ENCODE measurements around the gene MAPK10. TPM values are rescaled to one million over a fixed set of nuclear protein-coding genes. Genes with fewer than 3 reads are reported as not detected.

The MAPK10 gene
- polyA plus RNA-seq, 1 donor (not counting 4 experiments of a cell fraction or from before 2014, with no cell fraction given): 8.2 TPM

DNA sequence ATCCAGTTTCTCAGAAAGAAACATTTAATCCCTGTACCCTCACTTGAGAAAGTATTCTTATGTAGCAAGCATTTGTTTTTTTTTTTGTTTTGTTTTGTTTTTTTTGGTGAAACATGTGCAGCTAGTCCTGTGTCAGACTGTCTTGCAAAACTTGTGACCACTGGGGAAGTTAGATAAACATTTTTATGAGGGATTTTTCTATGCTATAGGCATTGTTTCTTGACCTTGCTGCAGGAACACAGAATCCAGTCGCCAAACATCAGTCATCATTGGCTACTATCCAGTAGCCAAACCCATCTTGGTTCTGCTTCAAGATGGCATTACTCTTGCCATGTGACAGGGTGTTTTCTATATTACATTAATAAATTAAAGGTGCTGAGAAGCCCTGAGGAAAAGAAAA, 7.7 kb upstream of the MAPK10 start:
- Histone ChIP-seq H3K4me2 (ENCODE audit: control insufficient read depth, extremely low read depth, insufficient read depth, low read depth, low read length) (no peak overlapping the region), H3K9me1 (ENCODE audit: control insufficient read depth, extremely low read depth, insufficient read depth, low read length) (no peaks in the 10 kb centered on the region), H3K4me3 (ENCODE audit: control insufficient read depth in 2 of 3, extremely low read depth in 1 of 3, insufficient read depth in 2 of 3, low read depth in 1 of 3, low read length in 3 of 3) (no peak overlapping the region), H3K4me1 (ENCODE audit: control insufficient read depth, extremely low read depth, insufficient read depth, low read length) (no peaks in the 10 kb centered on the region), H3K9ac (ENCODE audit: control insufficient read depth, extremely low read depth, insufficient read depth, low read length) (no peak overlapping the region), H4K20me1 (ENCODE audit: control insufficient read depth, extremely low read depth, insufficient read depth, low read length) (no peaks in the 10 kb centered on the region), H3K9me3 (ENCODE audit: control insufficient read depth, low read depth, low read length) (no peaks in the 10 kb centered on the region), H3K36me3 (ENCODE audit: control insufficient read depth in 2 of 2, extremely low read depth in 1 of 2, insufficient read depth in 2 of 2, low read length in 2 of 2) (no peaks in the 10 kb centered on the region), H2AFZ (ENCODE audit: control insufficient read depth, low read length) (no peak overlapping the region), H3K79me2 (ENCODE audit: control insufficient read depth, insufficient read depth, low read length) (no peaks in the 10 kb centered on the region), H3K27me3 (ENCODE audit: control insufficient read depth, extremely low read depth, insufficient read depth, low read length) (no peaks in the 10 kb centered on the region), H3K27ac (ENCODE audit: control insufficient read depth, insufficient read depth, low read length) (no peak overlapping the region)
- dilution Hi-C loops (cut with MboI; ENCODE audit: extremely low pct_ligation_motif_present, low sequenced_read_pairs): no loop called here
- FAIRE-seq (no peak), DNase-seq (ENCODE audit: low read depth, low spot score) (no peak)
- TF ChIP-seq, protein P1, sequence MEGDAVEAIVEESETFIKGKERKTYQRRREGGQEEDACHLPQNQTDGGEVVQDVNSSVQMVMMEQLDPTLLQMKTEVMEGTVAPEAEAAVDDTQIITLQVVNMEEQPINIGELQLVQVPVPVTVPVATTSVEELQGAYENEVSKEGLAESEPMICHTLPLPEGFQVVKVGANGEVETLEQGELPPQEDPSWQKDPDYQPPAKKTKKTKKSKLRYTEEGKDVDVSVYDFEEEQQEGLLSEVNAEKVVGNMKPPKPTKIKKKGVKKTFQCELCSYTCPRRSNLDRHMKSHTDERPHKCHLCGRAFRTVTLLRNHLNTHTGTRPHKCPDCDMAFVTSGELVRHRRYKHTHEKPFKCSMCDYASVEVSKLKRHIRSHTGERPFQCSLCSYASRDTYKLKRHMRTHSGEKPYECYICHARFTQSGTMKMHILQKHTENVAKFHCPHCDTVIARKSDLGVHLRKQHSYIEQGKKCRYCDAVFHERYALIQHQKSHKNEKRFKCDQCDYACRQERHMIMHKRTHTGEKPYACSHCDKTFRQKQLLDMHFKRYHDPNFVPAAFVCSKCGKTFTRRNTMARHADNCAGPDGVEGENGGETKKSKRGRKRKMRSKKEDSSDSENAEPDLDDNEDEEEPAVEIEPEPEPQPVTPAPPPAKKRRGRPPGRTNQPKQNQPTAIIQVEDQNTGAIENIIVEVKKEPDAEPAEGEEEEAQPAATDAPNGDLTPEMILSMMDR (optimal IDR thresholded peaks at IDR 0.05 in 1 of 3, IDR thresholded peaks at IDR 0.05 in 1 of 3, conservative IDR thresholded peaks at IDR 0.05 in 1 of 3; ENCODE audit: extremely low read depth in 1 of 3, insufficient read depth in 2 of 3, low read length in 3 of 3): no peak
- TF ChIP-seq EZH2 (IDR thresholded peaks at IDR 0.05; ENCODE audit: low read length): no peak

DNA sequence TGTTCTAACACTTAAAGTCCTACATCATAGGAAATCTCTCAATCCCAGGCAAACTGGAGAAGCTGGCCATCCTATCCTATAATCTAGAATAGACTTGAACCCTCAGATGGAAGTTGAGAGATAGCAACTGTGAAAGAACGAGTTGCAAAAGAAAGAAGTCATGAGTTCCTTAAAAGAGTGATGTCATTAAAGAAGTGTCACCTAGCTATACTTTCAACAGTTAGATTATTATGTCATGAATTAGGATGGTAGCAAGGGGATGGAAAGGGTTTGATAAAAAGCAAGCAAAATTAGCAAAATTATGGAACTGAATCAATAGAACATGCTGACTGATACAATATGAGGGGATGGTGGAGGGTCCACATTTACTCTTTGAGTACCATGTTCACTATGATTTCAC, 7.1 kb upstream of the MAPK10 start:
- Histone ChIP-seq H3K27ac (ENCODE audit: control insufficient read depth, insufficient read depth, low read length) (no peak overlapping the region), H3K9me1 (ENCODE audit: control insufficient read depth, extremely low read depth, insufficient read depth, low read length) (no peaks in the 10 kb centered on the region), H4K20me1 (ENCODE audit: control insufficient read depth, extremely low read depth, insufficient read depth, low read length) (no peaks in the 10 kb centered on the region), H2AFZ (ENCODE audit: control insufficient read depth, low read length) (no peak overlapping the region), H3K79me2 (ENCODE audit: control insufficient read depth, insufficient read depth, low read length) (no peaks in the 10 kb centered on the region), H3K9ac (ENCODE audit: control insufficient read depth, extremely low read depth, insufficient read depth, low read length) (no peak overlapping the region), H3K36me3 (ENCODE audit: control insufficient read depth in 2 of 2, extremely low read depth in 1 of 2, insufficient read depth in 2 of 2, low read length in 2 of 2) (no peaks in the 10 kb centered on the region), H3K4me3 (ENCODE audit: control insufficient read depth in 2 of 3, extremely low read depth in 1 of 3, insufficient read depth in 2 of 3, low read depth in 1 of 3, low read length in 3 of 3) (no peak overlapping the region), H3K9me3 (ENCODE audit: control insufficient read depth, low read depth, low read length) (no peaks in the 10 kb centered on the region), H3K4me2 (ENCODE audit: control insufficient read depth, extremely low read depth, insufficient read depth, low read depth, low read length) (no peak overlapping the region), H3K27me3 (ENCODE audit: control insufficient read depth, extremely low read depth, insufficient read depth, low read length) (no peaks in the 10 kb centered on the region), H3K4me1 (ENCODE audit: control insufficient read depth, extremely low read depth, insufficient read depth, low read length) (no peaks in the 10 kb centered on the region)
- TF ChIP-seq, protein P1 (optimal IDR thresholded peaks at IDR 0.05 in 1 of 3, IDR thresholded peaks at IDR 0.05 in 1 of 3, conservative IDR thresholded peaks at IDR 0.05 in 1 of 3; ENCODE audit: extremely low read depth in 1 of 3, insufficient read depth in 2 of 3, low read length in 3 of 3): no peak
- no peak for TF ChIP-seq EZH2 (IDR thresholded peaks at IDR 0.05; ENCODE audit: low read length)
- FAIRE-seq (no peak), DNase-seq (ENCODE audit: low read depth, low spot score) (no peak)
- dilution Hi-C loops (cut with MboI; ENCODE audit: extremely low pct_ligation_motif_present, low sequenced_read_pairs): no loop called here

Measured in keratinocyte (primary cell).